HCT116 (cell line): ENCODE measurements around the gene SYF2. TPM values are rescaled to one million over a fixed set of nuclear protein-coding genes. Genes with fewer than 3 reads are reported as not detected.
"Not testable (repeated sequence)": the region's sequence is repeated elsewhere in the genome, so short reads cannot be mapped to it uniquely, and the experiment has no call there.

Experiments used
- ATAC-seq: fragments of 200-7000 bp; cut with Tn5 transposase; 2 replicates; pipeline ENCODE4 v1.9.1; 2020; ENCODE audit warnings: mild to moderate bottlenecking, moderate library complexity
- BruUV-seq: library from RNA; stranded (reverse); fragments of 400-500 nt; replicated peaks from 2 replicates; lab custom pipeline; 2021; lab: Mats Ljungman, UMichigan
- CTCF ChIA-PET: fragments of 300-600 bp; sonication (Branson Sonifier 250); formaldehyde crosslinking; loops from one replicate; lab custom pipeline; 2021; ENCODE audit warnings: antibody characterized with exemption; lab: Charles Lee
- POLR2A ChIA-PET: fragments of 300-600, 350-600 bp; sonication (Branson Sonifier 250); formaldehyde crosslinking; loops from one replicate; lab custom pipeline; 2021; ENCODE audit warnings: antibody characterized with exemption; lab: Charles Lee
- RAD21 ChIA-PET, 2 experiments: fragments of 300-600 bp; sonication (Branson Sonifier 250); formaldehyde crosslinking; loops; one replicate each; lab custom pipeline; 2023; ENCODE audit warnings: low total read pairs in 2 of 2; ENCODE audit not compliant: uncharacterized antibody in 2 of 2, unreplicated experiment in 2 of 2, low non-redundant PET in 1 of 2; lab: Charles Lee
- DNase-seq: peaks from one replicate; pipeline ENCODE4 v3.0.0-alpha.2; 2010; ENCODE audit warnings: low read depth, low spot score
- H2AFZ ChIP-seq: fragments of 200-600 bp; shearing (Covaris generic), sonication (generic); 2 replicates; pipeline ENCODE4 v1.6.1; 2017; ENCODE audit warnings: low read depth, mixed run types, mixed read lengths, antibody characterized with exemption, low read length; ENCODE audit not compliant: poor library complexity, severe bottlenecking
- H3K27ac ChIP-seq: 2 replicates; pipeline ENCODE4 v1.5.1; 2012; ENCODE audit warnings: low read depth, low read length
- H3K27me3 ChIP-seq: fragments of 200-600 bp; sonication (generic); 2 replicates; pipeline ENCODE4 v1.6.1; 2016; ENCODE audit warnings: mixed run types, low read length, mixed read lengths; ENCODE audit not compliant: insufficient read depth
- H3K36me3 ChIP-seq, 2 experiments: fragments of 200-500 bp in 1 of 2; fragments of 200-600 bp in 1 of 2; sonication (Bioruptor generic) in 1 of 2; sonication (generic) in 1 of 2; 2 replicates each; pipeline versions ENCODE4 v1.5.1 to v1.6.1; 2014 to 2016; ENCODE audit warnings: low read length in 2 of 2, inconsistent platforms in 1 of 2, mixed read lengths in 1 of 2, mixed run types in 1 of 2; ENCODE audit not compliant: insufficient read depth in 2 of 2, control insufficient read depth in 1 of 2
- H3K4me1 ChIP-seq, 2 experiments: fragments of 200-600 bp in 1 of 2; sonication (generic) in 1 of 2; 2 replicates each; pipeline versions ENCODE4 v1.5.1 to v1.6.1; 2012 to 2017; ENCODE audit warnings: low read length in 2 of 2, inconsistent platforms in 1 of 2, mild to moderate bottlenecking in 1 of 2, mixed read lengths in 1 of 2, mixed run types in 1 of 2, moderate library complexity in 1 of 2; ENCODE audit not compliant: insufficient read depth in 2 of 2, control insufficient read depth in 1 of 2
- H3K4me2 ChIP-seq: fragments of 200-600 bp; sonication (generic); 2 replicates; pipeline ENCODE4 v1.6.1; 2017; ENCODE audit warnings: mixed run types, low read length, mixed read lengths
- H3K4me3 ChIP-seq, 2 experiments: fragments of 200-600 bp in 1 of 2; sonication (generic) in 1 of 2; replicated peaks in 1 of 2; 2 replicates each; pipeline ENCODE4 v1.5.1; 2011 to 2016; ENCODE audit warnings: low read length in 2 of 2, control low read depth in 1 of 2, low read depth in 1 of 2, mild to moderate bottlenecking in 1 of 2, mixed read lengths in 1 of 2, mixed run types in 1 of 2
- H3K79me2 ChIP-seq: fragments of 200-600 bp; sonication (generic); 2 replicates; pipeline ENCODE4 v1.6.1; 2017; ENCODE audit warnings: mild to moderate bottlenecking, mixed run types, low read length, moderate library complexity, mixed read lengths; ENCODE audit not compliant: insufficient read depth
- H3K9ac ChIP-seq: fragments of 200-600 bp; sonication (generic); 2 replicates; pipeline ENCODE4 v1.6.1; 2016; ENCODE audit warnings: low read length, mixed read lengths
- H3K9me2 ChIP-seq: fragments of 200-600 bp; sonication (generic), shearing (Covaris generic); 2 replicates; pipeline ENCODE4 v1.6.1; 2017; ENCODE audit warnings: mixed run types, mild to moderate bottlenecking, moderate library complexity; ENCODE audit not compliant: insufficient read depth
- H3K9me3 ChIP-seq, 2 experiments: fragments of 200-500 bp in 1 of 2; fragments of 200-600 bp in 1 of 2; sonication (Bioruptor generic) in 1 of 2; sonication (generic) in 1 of 2; 2 replicates each; pipeline ENCODE4 v1.6.1; 2014 to 2017; ENCODE audit warnings: low read length in 2 of 2, mixed read lengths in 2 of 2, inconsistent platforms in 1 of 2, low read depth in 1 of 2, mild to moderate bottlenecking in 1 of 2, mixed run types in 1 of 2, moderate library complexity in 1 of 2; ENCODE audit not compliant: control insufficient read depth in 1 of 2, insufficient read depth in 1 of 2
- H4K20me1 ChIP-seq: fragments of 200-600 bp; sonication (generic), shearing (Covaris generic); 2 replicates; pipeline ENCODE4 v1.6.1; 2017; ENCODE audit warnings: mixed run types, mild to moderate bottlenecking, moderate library complexity; ENCODE audit not compliant: insufficient read depth
- ATF3 ChIP-seq: IDR thresholded peaks from 2 replicates; pipeline ENCODE4 v1.6.1; 2012
- CBX3 ChIP-seq: IDR thresholded peaks from 2 replicates; pipeline ENCODE4 v1.6.1; 2012; ENCODE audit warnings: low read depth
- CEBPB ChIP-seq: IDR thresholded peaks from 2 replicates; pipeline ENCODE4 v1.6.1; 2012; ENCODE audit warnings: low read depth
- CTCF ChIP-seq, 3 experiments: fragments of 200-600 bp in 1 of 3; sonication (generic) in 1 of 3; IDR thresholded peaks in 2 of 3; conservative IDR thresholded peaks in 1 of 3; 2 replicates each; pipeline ENCODE4 v1.5.1; 2012 to 2017; ENCODE audit warnings: low read depth in 2 of 3, low read length in 2 of 3, antibody characterized with exemption in 1 of 3, borderline replicate concordance in 1 of 3, control low read depth in 1 of 3, mild to moderate bottlenecking in 1 of 3, mixed read lengths in 1 of 3, mixed run types in 1 of 3, moderate library complexity in 1 of 3; ENCODE audit not compliant: insufficient read depth in 1 of 3
- EZH2 ChIP-seq: fragments of 200-600 bp; sonication (generic); IDR thresholded peaks from 2 replicates; pipeline ENCODE4 v1.6.1; 2017; ENCODE audit warnings: antibody characterized with exemption, mixed run types
- FOSL1 ChIP-seq: IDR thresholded peaks from 2 replicates; pipeline ENCODE4 v1.6.1; 2012; ENCODE audit warnings: low read depth
- RAD21 ChIP-seq: IDR thresholded peaks from 2 replicates; pipeline ENCODE4 v1.6.1; 2012; ENCODE audit warnings: low read depth, mild to moderate bottlenecking
- ZFX ChIP-seq: fragments of 450-650 bp; IDR thresholded peaks from 2 replicates; pipeline ENCODE4 v1.6.1; 2017
- ZNF274 ChIP-seq: fragments of 200-500 bp; sonication (Bioruptor generic); IDR thresholded peaks from 2 replicates; pipeline ENCODE4 v1.6.1; 2014; ENCODE audit warnings: mild to moderate bottlenecking, low read depth, low read length, inconsistent platforms
- intact Hi-C: fragments of 100-400 bp; cut with micrococcal nuclease; formaldehyde crosslinking; loops from 2 replicates; pipeline ENCODE4 v1.10.0; 2022
- total RNA-seq: library from RNA; stranded (reverse); gene quantifications from one replicate; pipeline ENCODE4 v1.2.1, GENCODE V29; 2021; ENCODE audit not compliant: unreplicated experiment
- TF ChIP-seq, protein P1 (sequence below): IDR thresholded peaks from 2 replicates; pipeline ENCODE4 v1.6.1; 2012; ENCODE audit warnings: low read depth
- TF ChIP-seq, protein P2 (sequence below): IDR thresholded peaks from 2 replicates; pipeline ENCODE4 v1.6.1; 2011; ENCODE audit warnings: mild to moderate bottlenecking, low read length, moderate library complexity; ENCODE audit not compliant: insufficient replicate concordance; ENCODE audit errors: extremely low read depth

The SYF2 gene
- total RNA-seq, 1 experiment from 2014 or later: 40.4 TPM

DNA sequence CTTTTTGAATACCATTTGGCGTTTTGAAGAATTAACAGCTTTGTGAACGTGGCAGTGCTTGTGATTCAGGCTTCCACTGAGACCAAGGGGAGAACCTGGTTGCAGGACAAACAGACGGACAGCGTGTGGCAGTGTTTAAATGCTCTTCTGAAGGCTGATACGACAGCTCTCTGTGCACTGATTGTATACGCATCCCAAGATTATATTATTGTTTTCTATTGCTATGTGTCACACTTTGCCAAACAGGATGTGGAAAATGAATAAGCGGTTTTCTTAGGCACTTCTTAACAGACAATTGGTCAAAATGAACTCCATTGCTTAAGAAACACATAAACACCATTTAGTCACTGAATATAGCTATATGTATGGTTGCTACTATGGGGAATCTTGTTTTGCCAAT is 27.5 kb upstream of the SYF2 start:
- ATAC-seq: peak; percentile 87
- intact Hi-C loops: loop anchor here (10.0 kb wide), 1 partner anchor 555 kb away; the partner anchor contains the start of gene MTFR1L
- BruUV-seq, H3K9me3 ChIP-seq, H3K9me2 ChIP-seq, H3K79me2 ChIP-seq, H3K27ac ChIP-seq, H3K4me2 ChIP-seq, H3K4me3 ChIP-seq, DNase-seq, H4K20me1 ChIP-seq, H2AFZ ChIP-seq, H3K9ac ChIP-seq, RAD21 ChIA-PET, H3K36me3 ChIP-seq, H3K27me3 ChIP-seq, H3K4me1 ChIP-seq, CTCF ChIA-PET: not testable (repeated sequence)
- POLR2A ChIA-PET: interaction anchor here (1.9 kb wide), 1 partner anchor 13 kb away, joined by 8 read pairs; the partner anchor contains the start of gene RSRP1
- TF ChIP-seq RAD21: peak; percentile 49
- peak; percentile 9 to 29 (median 9); a peak in 3 of 6 replicates for TF ChIP-seq CTCF (IDR thresholded peaks at IDR 0.05 in 2 of 3, conservative IDR thresholded peaks at IDR 0.05 in 1 of 3; ENCODE audit: borderline replicate concordance in 1 of 3, insufficient read depth in 1 of 3, low read depth in 2 of 3, low read length in 2 of 3)

DNA sequence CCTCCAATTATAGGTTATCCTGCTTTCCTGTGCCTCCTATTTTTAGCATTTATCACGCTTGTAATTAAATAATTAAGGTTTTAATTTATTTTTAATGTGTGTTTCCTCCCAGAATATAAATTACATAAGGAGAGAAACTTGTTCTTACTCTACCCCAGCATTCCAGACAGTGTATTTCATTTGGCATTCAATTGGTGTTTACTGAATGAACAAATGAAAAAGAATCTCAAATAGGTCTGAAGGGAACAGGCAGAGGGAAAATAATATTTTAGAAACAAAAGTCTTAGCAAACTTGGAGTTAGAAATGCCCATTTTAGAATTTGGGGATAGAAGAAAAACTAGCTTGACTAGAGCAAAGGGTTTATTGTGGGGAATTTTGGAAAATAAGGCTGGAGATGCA is 24.9 kb upstream of the SYF2 start:
- POLR2A ChIA-PET: interaction anchor here (1.5 kb wide), 1 partner anchor 10 kb away, joined by 10 read pairs; the partner anchor contains the start of gene RSRP1
- no peaks in the 10 kb centered on the region for H3K79me2 ChIP-seq
- ATAC-seq (no peak), DNase-seq (no peak)
- BruUV-seq: no TSS peak
- no peak overlapping the region for H3K4me2 ChIP-seq
- RAD21 ChIA-PET: no interaction called here
- TF ChIP-seq, protein P1, sequence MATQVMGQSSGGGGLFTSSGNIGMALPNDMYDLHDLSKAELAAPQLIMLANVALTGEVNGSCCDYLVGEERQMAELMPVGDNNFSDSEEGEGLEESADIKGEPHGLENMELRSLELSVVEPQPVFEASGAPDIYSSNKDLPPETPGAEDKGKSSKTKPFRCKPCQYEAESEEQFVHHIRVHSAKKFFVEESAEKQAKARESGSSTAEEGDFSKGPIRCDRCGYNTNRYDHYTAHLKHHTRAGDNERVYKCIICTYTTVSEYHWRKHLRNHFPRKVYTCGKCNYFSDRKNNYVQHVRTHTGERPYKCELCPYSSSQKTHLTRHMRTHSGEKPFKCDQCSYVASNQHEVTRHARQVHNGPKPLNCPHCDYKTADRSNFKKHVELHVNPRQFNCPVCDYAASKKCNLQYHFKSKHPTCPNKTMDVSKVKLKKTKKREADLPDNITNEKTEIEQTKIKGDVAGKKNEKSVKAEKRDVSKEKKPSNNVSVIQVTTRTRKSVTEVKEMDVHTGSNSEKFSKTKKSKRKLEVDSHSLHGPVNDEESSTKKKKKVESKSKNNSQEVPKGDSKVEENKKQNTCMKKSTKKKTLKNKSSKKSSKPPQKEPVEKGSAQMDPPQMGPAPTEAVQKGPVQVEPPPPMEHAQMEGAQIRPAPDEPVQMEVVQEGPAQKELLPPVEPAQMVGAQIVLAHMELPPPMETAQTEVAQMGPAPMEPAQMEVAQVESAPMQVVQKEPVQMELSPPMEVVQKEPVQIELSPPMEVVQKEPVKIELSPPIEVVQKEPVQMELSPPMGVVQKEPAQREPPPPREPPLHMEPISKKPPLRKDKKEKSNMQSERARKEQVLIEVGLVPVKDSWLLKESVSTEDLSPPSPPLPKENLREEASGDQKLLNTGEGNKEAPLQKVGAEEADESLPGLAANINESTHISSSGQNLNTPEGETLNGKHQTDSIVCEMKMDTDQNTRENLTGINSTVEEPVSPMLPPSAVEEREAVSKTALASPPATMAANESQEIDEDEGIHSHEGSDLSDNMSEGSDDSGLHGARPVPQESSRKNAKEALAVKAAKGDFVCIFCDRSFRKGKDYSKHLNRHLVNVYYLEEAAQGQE: no peak
- no peak for TF ChIP-seq ZFX
- TF ChIP-seq, protein P2, sequence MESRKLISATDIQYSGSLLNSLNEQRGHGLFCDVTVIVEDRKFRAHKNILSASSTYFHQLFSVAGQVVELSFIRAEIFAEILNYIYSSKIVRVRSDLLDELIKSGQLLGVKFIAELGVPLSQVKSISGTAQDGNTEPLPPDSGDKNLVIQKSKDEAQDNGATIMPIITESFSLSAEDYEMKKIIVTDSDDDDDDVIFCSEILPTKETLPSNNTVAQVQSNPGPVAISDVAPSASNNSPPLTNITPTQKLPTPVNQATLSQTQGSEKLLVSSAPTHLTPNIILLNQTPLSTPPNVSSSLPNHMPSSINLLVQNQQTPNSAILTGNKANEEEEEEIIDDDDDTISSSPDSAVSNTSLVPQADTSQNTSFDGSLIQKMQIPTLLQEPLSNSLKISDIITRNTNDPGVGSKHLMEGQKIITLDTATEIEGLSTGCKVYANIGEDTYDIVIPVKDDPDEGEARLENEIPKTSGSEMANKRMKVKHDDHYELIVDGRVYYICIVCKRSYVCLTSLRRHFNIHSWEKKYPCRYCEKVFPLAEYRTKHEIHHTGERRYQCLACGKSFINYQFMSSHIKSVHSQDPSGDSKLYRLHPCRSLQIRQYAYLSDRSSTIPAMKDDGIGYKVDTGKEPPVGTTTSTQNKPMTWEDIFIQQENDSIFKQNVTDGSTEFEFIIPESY: no peak
- no peak for TF ChIP-seq ZNF274
- no peak for TF ChIP-seq CEBPB
- no peak for TF ChIP-seq FOSL1
- no peak for TF ChIP-seq EZH2
- no peak for TF ChIP-seq CBX3
- no peak for TF ChIP-seq ATF3
- no peaks in the 10 kb centered on the region for H4K20me1 ChIP-seq
- no peaks in the 10 kb centered on the region for H3K9me3 ChIP-seq
- H3K4me1 ChIP-seq: 0 out of 4 replicates have a peak, but pooled peaks cover 0 to 5% of the 10 kb centered on the region in 2 experiments
- no peaks in the 10 kb centered on the region; a peak in 1 of 4 replicates for H3K36me3 ChIP-seq
- H3K4me3 ChIP-seq: no peak overlapping the region
- H3K27me3 ChIP-seq: no peaks in the 10 kb centered on the region
- H3K27ac ChIP-seq: no peak overlapping the region
- intact Hi-C loops: loop anchor here (10.0 kb wide), 1 partner anchor 558 kb away; the partner anchor contains the start of gene MTFR1L
- no peaks in the 10 kb centered on the region for H3K9me2 ChIP-seq
- no peak overlapping the region for H2AFZ ChIP-seq
- no peak overlapping the region for H3K9ac ChIP-seq
- CTCF ChIA-PET: interaction anchor here (1.0 kb wide), 1 partner anchor 241 kb away, joined by 3 read pairs; no protein-coding TSS in a partner anchor
